ENCODE data around the gene CHMP4A.

CHMP4A gene, protein sequence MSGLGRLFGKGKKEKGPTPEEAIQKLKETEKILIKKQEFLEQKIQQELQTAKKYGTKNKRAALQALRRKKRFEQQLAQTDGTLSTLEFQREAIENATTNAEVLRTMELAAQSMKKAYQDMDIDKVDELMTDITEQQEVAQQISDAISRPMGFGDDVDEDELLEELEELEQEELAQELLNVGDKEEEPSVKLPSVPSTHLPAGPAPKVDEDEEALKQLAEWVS

DNA sequence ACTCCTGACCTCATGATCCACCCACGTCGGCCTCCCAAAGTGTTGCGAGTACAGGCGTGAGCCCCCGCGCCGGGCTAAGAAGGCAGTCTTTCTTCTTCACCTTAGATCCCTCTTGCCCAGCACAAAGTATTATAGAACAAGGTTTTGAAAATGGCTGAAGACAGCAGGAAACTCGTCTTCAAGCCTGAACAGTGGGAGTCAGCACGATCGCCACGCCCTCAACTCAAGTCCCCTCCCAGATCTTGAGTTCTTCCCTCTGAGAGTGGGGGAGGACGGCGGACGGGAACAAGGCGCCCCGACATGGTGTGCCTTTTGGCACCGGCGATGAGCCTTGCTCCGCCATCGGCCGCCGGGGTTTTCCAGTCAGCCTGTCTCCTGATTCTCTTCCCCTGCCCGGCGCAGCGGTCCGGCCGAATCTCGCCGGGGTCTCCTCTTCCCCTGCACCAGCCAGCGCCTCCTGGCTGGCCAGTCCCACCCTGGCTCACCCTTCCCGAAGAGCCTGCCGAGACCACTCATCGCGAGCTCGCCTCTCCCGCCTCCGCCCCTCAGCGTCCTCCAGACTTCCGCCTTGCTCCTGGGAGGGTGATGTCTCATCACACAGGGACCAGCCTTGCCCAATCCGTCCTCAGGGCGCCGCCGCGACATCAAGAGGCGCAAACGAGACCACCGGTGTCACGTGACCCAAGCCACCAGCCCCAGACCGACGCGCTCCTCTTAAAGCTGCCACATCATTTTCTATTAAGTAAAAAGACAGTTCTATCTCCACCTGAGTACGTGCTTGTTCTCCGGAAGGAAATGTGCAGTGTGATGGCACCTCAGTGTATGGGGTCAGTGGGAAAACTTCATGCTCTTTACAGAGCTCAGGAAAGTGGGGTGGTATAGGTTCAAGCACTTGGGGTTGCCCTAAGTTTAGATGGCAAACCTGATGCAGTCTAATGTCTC lies at the start of gene CHMP4A:
TSS of gene CHMP4A (minus strand) at position 565 of the 942 bp plus-strand sequence. CDS start at position 516, 49 bp downstream.
- peak; percentile 92 for DNase-seq

DNA sequence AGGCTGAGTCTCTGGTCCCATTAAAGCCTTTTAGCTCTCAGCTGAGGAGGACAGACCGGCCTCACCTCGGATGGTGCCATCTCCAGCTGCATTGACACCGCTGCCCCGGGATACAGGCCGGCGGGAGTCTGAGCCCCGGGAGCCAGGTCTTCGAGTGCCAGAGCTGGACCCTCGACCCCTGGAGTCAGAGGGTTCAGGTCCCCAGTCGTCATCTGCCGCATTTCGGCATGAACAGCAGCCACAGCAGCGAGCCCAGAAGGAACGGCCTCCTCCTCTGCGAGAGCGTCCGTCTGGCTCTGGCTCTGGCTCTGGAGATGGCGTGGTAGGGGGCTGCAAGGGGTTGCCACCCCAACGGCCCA lies 48.7 kb upstream of the CHMP4A start:
- DNase-seq: no peak

DNA sequence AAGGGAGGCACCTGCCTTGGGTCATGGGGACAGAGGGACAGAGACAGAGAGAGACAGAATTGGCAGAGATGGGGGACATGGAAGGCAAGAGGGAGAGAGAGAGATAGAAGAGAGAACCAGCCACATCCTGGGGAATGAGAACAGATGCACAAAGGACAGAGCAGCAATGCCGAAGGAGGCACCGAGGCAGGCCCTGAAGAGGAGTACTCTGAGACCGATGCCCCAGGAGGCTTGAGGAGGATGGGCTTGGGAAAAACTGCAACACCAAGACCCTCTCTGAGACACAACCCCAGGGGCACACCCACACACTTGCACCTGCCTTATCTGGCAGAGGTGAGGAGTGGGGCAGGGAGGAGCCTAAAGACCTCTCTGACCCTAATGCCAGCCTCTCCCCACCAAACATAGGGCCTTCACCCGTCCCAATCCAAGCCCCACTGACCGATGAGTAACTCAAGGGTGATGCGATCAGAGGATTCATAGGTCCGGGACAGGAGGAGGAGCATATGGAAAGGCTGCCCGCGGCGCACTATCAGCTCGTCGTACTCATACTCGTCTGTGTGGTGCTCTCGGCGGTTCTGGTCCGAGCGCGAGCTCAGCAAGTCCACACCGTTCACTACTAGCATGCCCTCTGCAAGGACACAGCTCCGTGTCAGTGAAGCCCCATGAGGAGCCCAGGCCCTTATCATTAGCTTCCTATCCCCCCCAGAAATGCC lies 48.1 kb upstream of the CHMP4A start:
- DNase-seq: no peak

DNA sequence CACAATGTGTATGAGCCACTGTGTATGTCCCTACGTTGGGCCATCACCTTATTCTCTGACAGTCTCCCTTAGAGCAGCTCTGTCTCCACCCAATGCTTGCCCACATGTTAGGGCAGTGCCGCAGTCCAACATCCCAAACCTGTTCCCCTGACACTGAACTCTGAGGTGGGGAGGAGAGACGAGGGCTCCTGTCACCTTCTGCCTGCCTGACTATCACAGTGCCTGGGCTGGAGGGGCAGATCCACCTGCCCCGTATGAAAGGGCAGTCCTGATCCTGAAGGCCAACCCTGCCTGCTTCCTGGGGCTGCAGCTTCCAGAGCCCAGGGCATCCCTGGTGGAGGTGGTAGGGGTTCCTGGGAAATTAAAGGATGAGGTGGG lies 47.5 kb upstream of the CHMP4A start:
- no peak for DNase-seq

DNA sequence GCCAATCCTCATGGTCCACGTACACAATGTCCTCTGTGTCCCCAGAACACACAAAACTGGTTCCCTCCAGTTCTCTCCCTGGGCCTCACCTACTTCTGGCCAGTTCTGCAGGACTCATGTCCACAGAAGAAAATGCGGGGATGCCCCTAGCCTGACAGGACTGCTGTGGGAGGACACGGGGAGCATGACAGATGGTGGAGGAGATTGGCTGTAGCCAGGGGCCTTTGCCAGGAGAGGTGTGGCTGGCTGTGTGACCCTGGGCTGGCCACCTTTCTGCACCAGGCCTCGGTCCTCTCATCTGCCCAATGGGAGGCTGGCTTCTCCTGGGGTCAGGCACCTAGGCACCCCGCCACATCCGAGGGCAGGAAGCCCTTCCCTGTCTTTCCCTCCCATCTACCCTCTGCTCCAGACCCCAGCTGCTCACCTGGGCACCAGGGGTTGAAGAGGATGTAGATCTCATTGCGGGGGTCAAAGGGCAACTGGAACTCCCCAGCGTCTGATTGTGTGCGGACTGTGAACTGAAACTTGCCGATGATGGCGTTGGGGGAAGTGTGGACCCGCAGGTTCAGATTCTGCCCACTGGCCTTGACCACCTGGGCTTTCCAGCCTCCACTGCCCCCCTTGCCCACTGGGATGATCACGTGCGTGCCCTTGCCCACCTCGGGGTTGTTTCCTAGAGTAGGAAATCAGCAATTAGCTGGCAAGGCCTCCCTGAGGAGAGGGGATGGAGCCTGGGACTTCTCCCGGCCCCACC lies 46.9 kb upstream of the CHMP4A start:
- DNase-seq: no peak

DNA sequence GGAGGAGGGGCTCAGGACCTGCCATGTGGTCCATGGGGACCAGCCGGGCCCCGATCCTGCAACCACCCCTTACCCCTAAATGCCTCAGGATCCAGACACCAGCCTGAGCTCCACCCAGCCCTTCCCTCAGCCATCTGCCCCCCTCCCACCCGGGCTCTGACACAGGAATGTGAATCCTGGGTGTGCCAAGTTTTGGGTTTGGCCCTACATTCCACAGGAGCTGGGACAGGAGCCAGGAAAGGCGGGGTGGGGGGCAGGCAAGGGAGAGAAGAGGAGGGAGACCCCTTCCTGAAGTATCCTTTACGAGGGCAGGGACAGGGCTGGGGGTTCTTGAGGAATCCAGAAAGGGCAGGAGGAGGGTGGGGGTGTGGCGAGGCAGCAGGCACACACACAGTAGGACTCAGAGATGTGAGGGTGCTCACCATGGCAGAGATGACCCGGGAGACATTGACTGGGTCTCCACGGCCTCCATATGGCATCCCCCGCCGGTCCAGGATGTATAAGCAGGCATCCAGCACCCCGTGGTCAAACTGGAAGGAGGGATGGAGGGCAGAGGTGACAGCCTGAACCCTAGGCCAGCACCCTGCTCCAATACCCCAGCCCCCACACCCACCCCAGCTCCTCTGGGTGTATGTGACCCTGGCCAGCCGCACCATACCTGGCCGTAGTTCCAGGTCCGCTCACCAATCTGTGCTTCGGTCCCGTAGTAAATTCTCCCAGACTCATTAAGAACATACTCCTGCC lies 46.2 kb upstream of the CHMP4A start:
- DNase-seq: no peak

DNA sequence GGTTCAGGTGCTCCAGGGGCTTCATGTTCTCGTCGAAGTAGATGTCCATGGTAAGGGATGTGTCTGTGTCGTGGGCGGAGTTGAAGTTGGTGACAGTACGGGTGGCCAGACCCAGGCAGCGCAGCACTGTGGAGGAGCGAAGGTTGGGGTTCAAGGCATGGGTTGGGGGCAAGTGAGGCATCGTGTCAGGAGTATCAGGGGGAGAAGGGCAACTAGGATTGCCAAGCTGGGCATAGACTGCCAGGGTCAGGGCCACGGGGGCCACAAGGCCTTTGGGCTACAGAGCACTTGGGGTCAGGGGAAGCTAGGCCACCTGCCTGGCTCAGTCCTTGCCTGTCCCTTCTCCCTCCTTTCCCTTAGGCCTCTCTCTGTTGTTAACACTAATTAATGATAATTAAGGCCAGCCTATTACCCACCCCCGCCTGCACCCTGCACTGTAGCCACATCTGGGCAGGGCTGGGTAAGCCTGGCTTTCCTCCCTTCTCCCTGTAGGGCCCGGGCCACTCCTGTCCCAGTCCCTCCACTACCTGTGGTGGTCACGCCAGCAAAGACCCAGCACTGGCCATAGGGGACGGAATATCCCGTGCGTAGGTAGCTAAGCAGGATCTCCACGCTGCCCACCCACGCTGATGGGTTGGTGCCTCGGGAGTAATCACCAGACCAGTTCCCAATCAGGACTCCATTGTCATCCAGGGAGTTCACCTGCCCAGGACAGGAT lies 45.4 kb upstream of the CHMP4A start:
- no peak for DNase-seq

DNA sequence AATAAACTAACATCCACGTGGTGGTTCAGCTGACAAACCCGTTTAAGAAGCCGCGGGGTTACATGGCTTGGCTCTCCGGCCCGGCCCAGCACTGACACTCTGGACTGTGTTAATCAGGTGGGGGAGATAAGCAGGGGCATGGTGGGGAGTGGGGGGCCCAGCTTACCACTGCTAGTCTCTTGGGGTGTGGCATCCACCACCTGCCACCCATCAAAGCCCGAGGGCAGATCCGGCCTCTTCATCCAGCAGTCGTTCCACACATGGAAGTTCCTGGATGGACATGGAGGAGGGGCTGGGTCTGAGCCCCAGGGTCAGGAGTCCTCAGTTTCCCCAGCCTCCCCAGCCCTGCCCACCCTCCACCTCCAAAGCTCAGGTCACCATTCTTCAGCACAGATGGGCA lies 44.8 kb upstream of the CHMP4A start:
- DNase-seq: no peak

DNA sequence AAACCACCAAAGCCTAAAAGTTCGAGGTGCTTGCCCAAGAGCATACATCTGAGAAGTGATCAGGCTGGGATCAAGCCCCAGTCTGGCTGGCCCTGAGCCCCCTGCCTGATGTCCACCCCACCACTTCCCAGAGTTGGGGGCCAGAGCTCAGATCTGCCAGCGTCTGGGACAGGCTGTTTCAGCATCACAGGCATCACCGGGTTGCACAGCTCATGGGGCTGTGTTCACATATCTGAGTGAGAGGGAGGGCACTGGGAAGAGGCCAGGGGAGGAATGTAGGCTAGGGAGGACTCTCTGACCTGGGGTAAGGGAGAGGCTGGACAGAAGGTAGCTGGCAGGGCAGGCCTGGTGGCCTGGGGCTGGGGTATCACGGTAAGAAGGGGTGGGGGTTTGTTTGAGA lies 43.7 kb upstream of the CHMP4A start:
- no peak for DNase-seq

DNA sequence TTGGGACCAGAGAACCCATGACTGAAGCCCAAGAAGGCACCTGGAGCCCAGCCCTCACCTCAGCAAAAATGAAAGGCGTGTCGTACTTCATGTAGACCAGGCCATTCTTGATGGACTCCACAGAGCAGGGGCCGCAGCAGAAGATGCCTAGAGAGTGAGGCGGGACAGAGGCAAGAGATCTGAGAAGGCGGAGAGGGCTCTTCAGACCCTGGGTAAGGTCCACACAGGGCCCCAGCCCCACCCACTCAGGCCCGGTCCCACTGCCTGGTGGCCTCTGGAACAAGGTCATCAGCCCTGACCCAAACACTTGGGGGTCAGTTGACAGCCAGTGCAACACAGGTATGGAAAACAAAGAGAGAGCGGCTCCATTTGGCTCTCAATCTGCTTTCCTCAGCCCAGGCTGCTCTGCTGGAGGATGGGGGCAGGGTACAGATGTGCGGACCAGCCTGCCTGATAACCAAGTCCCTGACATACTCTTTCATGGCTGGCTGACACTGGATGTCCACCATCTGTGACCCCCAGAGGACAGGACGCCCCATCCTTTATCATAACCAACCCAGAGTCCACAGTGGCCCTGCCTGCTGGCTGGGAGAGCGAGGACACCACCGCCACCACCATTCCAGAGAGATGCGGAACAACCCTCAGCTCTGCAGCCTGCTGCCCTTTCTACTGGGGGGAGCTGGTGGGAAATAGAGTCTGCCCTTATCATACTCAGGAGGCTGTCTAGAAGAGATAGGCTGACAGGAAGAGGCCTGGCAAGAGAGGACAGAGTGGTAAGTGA lies 42.8 kb upstream of the CHMP4A start:
- DNase-seq: no peak

DNA sequence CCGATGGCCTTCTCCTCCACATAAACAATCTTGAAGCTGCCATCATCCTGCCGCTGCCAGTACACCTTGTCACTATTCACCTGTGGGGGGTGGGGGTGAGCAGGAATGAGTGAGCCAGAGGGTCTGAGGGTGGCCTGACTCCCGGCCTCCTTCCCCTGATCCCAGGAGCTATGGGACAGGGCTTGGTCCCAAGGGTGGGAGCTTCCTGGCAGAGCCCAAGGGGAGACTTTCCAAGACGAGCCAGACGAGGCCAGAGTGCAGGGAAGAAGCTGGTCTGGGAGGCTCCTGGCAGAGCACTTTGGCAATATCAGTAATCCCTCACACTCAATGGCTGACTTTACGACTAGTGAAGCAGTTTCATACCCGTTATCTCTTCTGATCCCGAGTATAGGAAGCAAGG lies 42.1 kb upstream of the CHMP4A start:
- DNase-seq: no peak

DNA sequence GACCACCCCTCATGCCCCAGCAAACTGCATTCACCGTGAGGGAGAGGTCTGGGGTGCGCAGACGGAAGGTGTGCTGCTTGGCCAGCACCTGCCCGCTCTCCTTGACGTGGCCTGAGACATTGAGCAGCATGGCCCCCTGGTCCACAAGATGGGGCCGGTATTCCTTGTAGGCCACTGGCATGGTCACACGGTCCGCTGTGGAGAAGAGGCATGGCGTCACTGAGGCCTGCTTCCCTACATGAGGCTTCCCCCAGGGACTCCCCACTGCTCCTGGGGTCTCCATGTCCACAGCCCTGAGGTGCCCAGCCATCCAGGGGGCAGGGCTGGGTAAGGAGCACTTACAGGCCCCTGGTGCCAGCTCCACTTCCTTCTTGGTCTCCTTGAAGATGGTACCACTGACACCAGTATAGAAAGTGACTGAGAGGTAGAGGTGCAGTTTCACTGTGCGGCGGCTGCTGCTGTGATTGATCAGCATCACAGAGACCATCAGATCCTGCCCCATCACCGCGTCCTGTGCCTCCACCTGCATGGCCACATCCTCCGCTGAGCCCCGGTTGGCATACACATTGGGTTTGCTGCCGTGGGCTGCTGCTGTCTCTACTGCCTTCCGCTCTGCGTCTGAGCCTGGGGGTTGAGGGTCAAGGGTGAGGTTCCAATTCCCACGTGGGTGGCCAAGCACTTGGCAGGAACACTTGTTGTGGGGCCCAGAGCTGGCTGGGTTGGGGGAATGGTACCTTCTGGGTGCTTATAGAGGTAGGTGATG lies 41.5 kb upstream of the CHMP4A start:
- no peak for DNase-seq

DNA sequence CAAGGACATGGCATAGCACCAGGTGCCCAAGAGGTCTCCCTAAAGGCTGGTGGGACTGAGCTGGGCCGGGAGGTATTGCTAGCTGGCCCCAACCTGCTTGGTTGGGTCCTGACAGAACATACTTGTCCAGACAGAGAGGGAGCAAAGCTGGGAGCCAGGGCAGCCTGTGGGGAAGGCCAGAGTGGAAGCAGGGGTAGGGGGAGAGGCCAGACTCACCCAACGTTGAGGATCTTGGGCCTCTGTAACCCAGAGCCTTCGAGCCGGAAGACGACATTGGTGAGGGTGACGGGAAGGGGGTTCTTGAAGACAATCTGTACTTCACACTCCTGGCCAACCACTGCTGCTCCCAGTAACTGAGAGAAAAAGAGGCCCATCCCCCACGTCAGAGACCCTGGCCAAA lies 40.6 kb upstream of the CHMP4A start:
- no peak for DNase-seq

DNA sequence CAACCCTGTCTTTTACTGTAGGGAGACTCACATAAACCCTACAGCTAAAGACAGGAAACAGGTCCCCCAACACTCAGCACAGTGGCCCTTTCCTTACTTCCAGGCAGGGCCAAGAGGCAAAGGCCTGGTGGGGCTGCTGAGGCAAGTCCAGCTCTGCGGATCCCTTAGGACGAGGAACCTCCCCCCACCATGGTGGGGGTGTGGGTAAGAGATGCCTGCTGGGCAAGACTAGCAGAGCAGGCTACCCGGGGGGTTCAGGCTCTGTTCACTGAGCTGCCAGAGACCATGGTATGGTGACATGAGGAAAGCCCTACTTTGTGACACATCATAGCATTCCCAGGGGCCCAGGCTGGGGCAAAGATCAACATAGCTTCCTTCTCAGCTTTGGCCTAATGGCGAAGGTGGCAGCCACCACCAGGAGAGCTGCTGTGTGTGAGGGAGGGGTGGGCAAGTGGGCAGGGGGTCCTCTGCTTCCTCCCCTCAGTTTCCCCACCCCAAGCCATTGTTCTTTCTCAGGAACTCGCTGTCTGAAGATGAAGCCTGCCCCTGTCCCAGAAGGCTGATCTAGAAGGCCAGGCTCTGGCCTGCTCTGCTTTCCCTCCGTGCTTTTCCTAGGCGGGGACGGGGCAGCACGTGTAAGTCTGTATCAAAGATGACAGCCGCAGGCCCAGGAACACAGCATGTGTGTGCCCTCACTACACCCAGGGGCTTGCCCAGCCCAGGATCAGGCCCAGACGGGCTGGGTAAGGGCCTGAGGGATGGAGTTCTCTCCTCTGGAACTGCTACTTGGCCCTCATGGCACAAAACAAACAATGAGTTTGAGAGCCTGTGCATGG lies 39.2 kb upstream of the CHMP4A start:
- DNase-seq: no peak

DNA sequence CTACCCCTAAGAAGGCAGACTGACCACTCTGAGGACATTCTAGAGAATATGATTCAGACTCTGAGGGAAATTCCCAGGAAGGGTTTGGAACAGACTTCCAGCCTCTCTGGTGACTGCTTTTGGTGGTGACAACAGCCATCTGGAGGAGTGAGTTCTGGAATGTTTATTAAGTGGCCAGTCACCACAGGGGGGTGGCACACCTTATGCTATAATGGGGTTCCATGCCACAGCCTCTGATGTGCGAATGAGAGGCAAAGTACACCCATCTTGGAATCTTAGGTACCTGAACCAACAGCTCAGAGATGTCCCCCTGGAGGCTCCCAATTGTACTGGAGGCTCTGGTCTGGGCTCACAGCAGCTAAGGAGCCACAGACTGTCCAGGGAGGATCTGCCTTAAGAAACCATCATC lies 38.6 kb upstream of the CHMP4A start:
- no peak for DNase-seq

DNA sequence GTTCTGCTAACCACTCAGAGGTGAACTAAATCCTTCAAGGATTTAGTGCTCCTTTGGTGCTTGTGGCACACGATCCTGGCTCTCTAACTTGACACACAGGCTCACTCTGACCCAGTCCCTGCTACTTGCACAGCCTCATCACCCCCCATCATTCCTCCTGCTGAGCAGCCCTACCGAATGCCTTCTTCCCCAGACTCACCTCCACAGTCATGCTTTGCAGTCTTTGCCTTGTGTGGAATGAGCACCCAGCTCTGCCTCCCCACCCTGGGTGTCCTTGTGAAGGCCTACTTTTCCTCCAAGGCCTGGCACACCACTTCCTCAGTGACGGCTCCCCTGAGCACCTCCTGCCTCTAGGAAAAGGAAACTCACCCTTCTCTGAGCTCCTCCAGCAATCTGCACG lies 37.1 kb upstream of the CHMP4A start:
- DNase-seq: no peak

DNA sequence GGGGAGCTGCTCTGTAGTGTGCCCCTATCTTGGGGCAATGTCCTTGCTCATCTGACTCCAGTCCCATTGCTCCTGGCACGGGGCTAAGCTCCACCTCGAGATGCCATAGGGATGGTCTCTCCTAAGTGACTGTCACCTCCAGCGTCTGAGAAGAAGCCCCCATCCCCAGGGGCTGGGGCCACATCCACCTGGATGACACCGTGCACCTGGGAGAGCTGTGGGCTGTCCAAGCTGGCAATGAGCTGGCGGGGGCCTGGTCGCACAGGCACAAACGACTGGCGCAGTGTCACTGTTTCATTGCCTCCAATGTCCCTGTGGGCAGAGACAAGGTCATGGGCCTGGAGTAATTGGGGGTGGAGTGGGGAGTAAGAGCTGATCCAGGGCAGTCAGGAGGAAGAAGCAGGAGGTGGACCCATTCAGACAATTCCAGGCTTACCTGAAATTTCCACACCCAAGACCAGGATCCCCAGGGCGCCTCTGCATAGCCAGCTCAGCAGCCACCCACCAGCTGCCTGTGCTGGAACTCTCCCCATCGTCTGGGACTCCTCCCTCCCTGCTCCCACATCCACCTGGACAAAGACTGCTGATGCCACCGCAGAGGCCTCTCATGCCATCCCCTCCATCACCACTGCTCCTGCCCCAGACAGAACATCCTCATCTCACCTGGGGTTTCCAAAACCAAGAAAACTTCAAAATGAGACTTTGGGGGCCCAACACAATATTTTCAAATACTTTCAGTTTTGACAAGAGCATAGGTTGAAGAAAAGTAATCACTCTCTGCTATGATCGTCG lies 36.1 kb upstream of the CHMP4A start:
- DNase-seq: no peak

DNA sequence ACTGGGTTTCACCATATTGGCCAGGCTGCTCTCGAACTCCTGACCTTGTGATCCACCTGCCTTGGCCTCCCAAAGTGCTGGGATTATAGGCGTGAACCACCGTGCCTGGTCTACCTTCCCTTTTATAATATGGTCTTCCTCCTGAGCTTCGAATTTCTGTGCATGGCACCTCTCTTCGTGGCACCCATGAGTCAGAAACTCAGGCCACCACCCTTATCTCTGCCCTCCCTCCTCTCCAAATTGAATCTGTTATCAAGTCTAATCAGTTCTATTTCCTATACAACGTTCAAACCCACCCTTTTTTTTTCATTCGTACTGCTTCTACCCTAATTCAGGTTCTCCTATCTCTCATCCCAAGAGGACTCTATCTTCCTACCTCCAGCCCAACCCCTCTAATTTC lies 34.1 kb upstream of the CHMP4A start:
- DNase-seq: no peak

Measured in stimulated activated CD4-positive, alpha-beta T cell treated with anti-CD3 and anti-CD28 coated beads, Interleukin-12 subunit alpha, Interleukin-12 subunit beta, amount 100 ng/mL, for 4 hours (primary cell).